Osteoblast (primary cell): ENCODE measurements around the gene ADGB. TPM values are rescaled to one million over a fixed set of nuclear protein-coding genes. Genes with fewer than 3 reads are reported as not detected.
"Not testable (repeated sequence)": the region's sequence is repeated elsewhere in the genome, so short reads cannot be mapped to it uniquely, and the experiment has no call there.

Source experiments
- DNase-seq: peaks from one replicate; pipeline ENCODE4 v3.0.0; 2011; ENCODE audit warnings: low spot score, mixed read lengths; ENCODE audit not compliant: insufficient read length; ENCODE audit errors: missing footprints
- H2AFZ ChIP-seq: 2 replicates; pipeline ENCODE4 v1.6.0; 2011; ENCODE audit warnings: mild to moderate bottlenecking, low read length
- H3K27ac ChIP-seq: 2 replicates; pipeline ENCODE4 v1.5.1; 2011; ENCODE audit warnings: mild to moderate bottlenecking, low read depth, low read length, moderate library complexity
- H3K27me3 ChIP-seq: 2 replicates; pipeline ENCODE4 v1.6.0; 2012; ENCODE audit warnings: mild to moderate bottlenecking, control low read depth, inconsistent platforms, low read length, moderate library complexity; ENCODE audit not compliant: insufficient read depth
- H3K36me3 ChIP-seq: 2 replicates; pipeline ENCODE4 v1.5.1; 2011; ENCODE audit warnings: mild to moderate bottlenecking, low read length, control low read depth, moderate library complexity; ENCODE audit not compliant: insufficient read depth
- H3K4me1 ChIP-seq: 2 replicates; pipeline ENCODE4 v1.5.1; 2011; ENCODE audit warnings: mild to moderate bottlenecking, low read length, control low read depth, moderate library complexity; ENCODE audit not compliant: insufficient read depth
- H3K4me2 ChIP-seq: 2 replicates; pipeline ENCODE4 v1.6.0; 2011; ENCODE audit warnings: mild to moderate bottlenecking, low read length; ENCODE audit not compliant: insufficient read depth
- H3K4me3 ChIP-seq: fragments of 200-600 bp; sonication (generic); 3 replicates; pipeline ENCODE4 v1.5.1; 2012; ENCODE audit warnings: mild to moderate bottlenecking, low read length, inconsistent platforms; ENCODE audit not compliant: insufficient read depth
- H3K79me2 ChIP-seq: 2 replicates; pipeline ENCODE4 v1.6.0; 2012; ENCODE audit warnings: mild to moderate bottlenecking, low read length, control low read depth, inconsistent platforms; ENCODE audit not compliant: insufficient read depth
- H3K9me3 ChIP-seq: 2 replicates; pipeline ENCODE4 v1.5.1; 2011; ENCODE audit warnings: low read depth, low read length, control low read depth
- H4K20me1 ChIP-seq: 2 replicates; pipeline ENCODE4 v1.6.0; 2012; ENCODE audit warnings: mild to moderate bottlenecking, low read length, control low read depth; ENCODE audit not compliant: insufficient read depth
- CTCF ChIP-seq: IDR thresholded peaks from 2 replicates; pipeline ENCODE4 v1.5.1; 2011; ENCODE audit warnings: mild to moderate bottlenecking, low read depth, low read length, moderate library complexity; ENCODE audit errors: extremely low read depth
- total RNA-seq: library from RNA; depleted of rRNA; stranded (reverse); fragments of >200 nt; gene quantifications from 2 replicates; pipeline ENCODE4 v1.2.3, GENCODE V29; 2012

The ADGB gene
- total RNA-seq, 1 donor: under 0.01 TPM

GRCh38 chr6:146795479-146796133 is 196.8 kb downstream of the ADGB start:
- no peaks in the 10 kb centered on the region for H3K27me3 ChIP-seq
- no peak overlapping the region for H3K4me2 ChIP-seq
- no peaks in the 10 kb centered on the region for H3K9me3 ChIP-seq
- TF ChIP-seq CTCF: no peak
- H3K4me3 ChIP-seq: no peak overlapping the region
- no peaks in the 10 kb centered on the region for H3K79me2 ChIP-seq
- no peak overlapping the region for H3K27ac ChIP-seq
- no peaks in the 10 kb centered on the region for H4K20me1 ChIP-seq
- H2AFZ ChIP-seq: no peak overlapping the region
- no peaks in the 10 kb centered on the region for H3K36me3 ChIP-seq
- no peak for DNase-seq
- no peaks in the 10 kb centered on the region for H3K4me1 ChIP-seq

GRCh38 chr6:146803167-146803566 is 204.4 kb downstream of the ADGB start:
- not testable (repeated sequence) for H3K36me3 ChIP-seq, H3K27ac ChIP-seq, H3K79me2 ChIP-seq, H2AFZ ChIP-seq, H3K4me1 ChIP-seq, H3K27me3 ChIP-seq, H3K4me2 ChIP-seq, H4K20me1 ChIP-seq, H3K4me3 ChIP-seq, H3K9me3 ChIP-seq, DNase-seq

- no peaks in the 10 kb centered on the region for H4K20me1 ChIP-seq
- H2AFZ ChIP-seq: no peak overlapping the region
- H3K36me3 ChIP-seq: no peaks in the 10 kb centered on the region
- DNase-seq: no peak
- no peak overlapping the region for H3K27ac ChIP-seq
- H3K4me2 ChIP-seq: no peak overlapping the region
- no peaks in the 10 kb centered on the region for H3K9me3 ChIP-seq
- H3K27me3 ChIP-seq: no peaks in the 10 kb centered on the region
- H3K4me3 ChIP-seq: no peak overlapping the region
- H3K4me1 ChIP-seq: no peaks in the 10 kb centered on the region
- TF ChIP-seq CTCF: no peak
- H3K79me2 ChIP-seq: no peaks in the 10 kb centered on the region
These were observed 204.8 kb downstream of the ADGB start for GRCh38 chr6:146803601-146804000.

GRCh38 chr6:146805546-146806325 is 207.0 kb downstream of the ADGB start:
- no peak overlapping the region for H3K27ac ChIP-seq
- H3K79me2 ChIP-seq: no peaks in the 10 kb centered on the region
- H3K4me2 ChIP-seq: no peak overlapping the region
- H3K4me3 ChIP-seq: no peak overlapping the region
- H3K27me3 ChIP-seq: no peaks in the 10 kb centered on the region
- no peak for DNase-seq
- no peaks in the 10 kb centered on the region for H4K20me1 ChIP-seq
- H2AFZ ChIP-seq: no peak overlapping the region
- no peak for TF ChIP-seq CTCF
- H3K36me3 ChIP-seq: no peaks in the 10 kb centered on the region
- no peaks in the 10 kb centered on the region for H3K9me3 ChIP-seq
- no peaks in the 10 kb centered on the region for H3K4me1 ChIP-seq

DNA sequence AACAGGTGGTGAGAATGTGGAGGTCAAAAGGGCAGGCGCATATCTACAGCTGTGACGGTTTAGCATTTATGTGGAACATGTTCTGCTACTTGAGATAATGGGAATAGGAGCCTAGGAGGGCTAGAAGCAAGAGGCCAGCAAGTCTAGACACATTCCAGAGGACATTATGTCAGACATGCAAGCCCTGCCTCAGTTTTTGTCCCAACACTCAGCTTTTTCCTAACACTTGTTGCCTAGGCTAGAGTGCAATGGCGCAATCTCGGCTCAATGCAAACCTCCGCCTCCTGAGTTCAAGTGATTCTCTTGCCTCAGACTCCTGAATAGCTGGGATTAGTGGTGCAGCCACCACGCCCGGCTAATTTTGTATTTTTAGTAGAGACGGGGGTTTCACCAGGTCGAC is 210.2 kb downstream of the ADGB start:
- not testable (repeated sequence) for H3K36me3 ChIP-seq, H3K27me3 ChIP-seq, H3K79me2 ChIP-seq, H2AFZ ChIP-seq, H4K20me1 ChIP-seq, H3K27ac ChIP-seq, H3K9me3 ChIP-seq, H3K4me3 ChIP-seq, H3K4me2 ChIP-seq, DNase-seq
- H3K4me1 ChIP-seq: peaks cover 16% of the 10 kb centered on the region

- DNase-seq: peak; percentile 17
- H3K4me2 ChIP-seq: peak overlapping the region; percentile 53
- H2AFZ ChIP-seq, H3K4me3 ChIP-seq, H3K79me2 ChIP-seq, H4K20me1 ChIP-seq, H3K9me3 ChIP-seq, H3K36me3 ChIP-seq, H3K27me3 ChIP-seq: not testable (repeated sequence)
- peak overlapping the region; percentile 74 for H3K27ac ChIP-seq
- peaks cover 27% of the 10 kb centered on the region for H3K4me1 ChIP-seq
These were observed 214.1 kb downstream of the ADGB start for GRCh38 chr6:146812811-146813321.
